GM23338 (cell line): Measurements from ENCODE around the gene C14orf132.

Experiments
- CREB1 ChIP-seq: fragments of 250-450 bp; sonication (Bioruptor Pico); IDR thresholded peaks from 2 replicates; pipeline ENCODE4 v1.5.0; 2020; ENCODE audit warnings: low read depth, mild to moderate bottlenecking, moderate library complexity
- EZH2 ChIP-seq: fragments of 200-600 bp; sonication (generic); IDR thresholded peaks from one replicate; pipeline ENCODE4 v1.8.0; 2017; ENCODE audit warnings: antibody characterized with exemption, mild to moderate bottlenecking, low read depth; ENCODE audit not compliant: unreplicated experiment
- EZH2phosphoT487 ChIP-seq: fragments of 200-600 bp; sonication (generic); IDR thresholded peaks from one replicate; pipeline ENCODE4 v1.8.1; 2018; ENCODE audit warnings: antibody characterized with exemption; ENCODE audit not compliant: unreplicated experiment
- NANOG ChIP-seq: IDR thresholded peaks from 2 replicates; pipeline ENCODE4 v1.6.1; 2016; ENCODE audit warnings: antibody characterized with exemption, borderline replicate concordance
- POLR2AphosphoS5 ChIP-seq: IDR thresholded peaks from 2 replicates; pipeline ENCODE4 v1.6.1; 2016; ENCODE audit warnings: antibody characterized with exemption, low read depth
- ZNF331 ChIP-seq: fragments of 250-450 bp; sonication (Bioruptor Pico); IDR thresholded peaks from 2 replicates; pipeline ENCODE4 v1.5.0; 2020; ENCODE audit warnings: low read depth, mild to moderate bottlenecking, moderate library complexity
- TF ChIP-seq, protein P1 (sequence below), 2 experiments: fragments of 200-600 bp in 1 of 2; sonication (generic) in 1 of 2; conservative IDR thresholded peaks; 2 replicates each; pipeline versions ENCODE4 v1.5.1 to v1.6.1; 2016 to 2017; ENCODE audit warnings: antibody characterized with exemption in 2 of 2, low read depth in 2 of 2, mild to moderate bottlenecking in 2 of 2, moderate library complexity in 1 of 2
- TF ChIP-seq, protein P2 (sequence below): IDR thresholded peaks from one replicate; pipeline ENCODE4 v1.6.1; 2018; ENCODE audit warnings: antibody characterized with exemption; ENCODE audit not compliant: unreplicated experiment
- TF ChIP-seq, protein P3 (sequence below): fragments of 250-450 bp; sonication (Bioruptor Pico); IDR thresholded peaks from 2 replicates; pipeline ENCODE4 v1.5.0; 2020; ENCODE audit warnings: mild to moderate bottlenecking, moderate library complexity

DNA sequence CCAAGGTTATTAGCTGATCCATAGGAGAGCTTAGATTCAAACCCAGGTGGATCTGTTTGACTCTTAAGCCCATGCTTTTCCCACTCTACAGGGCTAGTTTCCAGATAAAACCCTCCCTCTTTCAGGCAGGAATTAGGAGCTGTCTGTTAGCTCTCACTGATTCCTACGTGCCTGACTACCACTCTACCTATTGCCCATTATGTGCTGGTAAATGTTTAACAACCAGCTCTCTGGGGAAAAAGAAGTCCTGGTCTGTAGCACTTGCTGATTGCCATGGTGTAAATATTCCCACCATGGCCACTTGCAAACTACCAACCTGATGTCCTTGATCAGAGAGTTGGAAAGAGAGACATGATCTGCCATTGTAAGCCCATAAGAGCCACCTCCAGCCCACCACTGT lies 100.0 kb downstream of the C14orf132 start:
- TF ChIP-seq EZH2 (no peak), POLR2AphosphoS5 (no peak), EZH2phosphoT487 (no peak), ZNF331 (CRISPR knock-in tag) (no peak), NANOG (no peak), CREB1 (CRISPR knock-in tag) (no peak)
- TF ChIP-seq, protein P1, sequence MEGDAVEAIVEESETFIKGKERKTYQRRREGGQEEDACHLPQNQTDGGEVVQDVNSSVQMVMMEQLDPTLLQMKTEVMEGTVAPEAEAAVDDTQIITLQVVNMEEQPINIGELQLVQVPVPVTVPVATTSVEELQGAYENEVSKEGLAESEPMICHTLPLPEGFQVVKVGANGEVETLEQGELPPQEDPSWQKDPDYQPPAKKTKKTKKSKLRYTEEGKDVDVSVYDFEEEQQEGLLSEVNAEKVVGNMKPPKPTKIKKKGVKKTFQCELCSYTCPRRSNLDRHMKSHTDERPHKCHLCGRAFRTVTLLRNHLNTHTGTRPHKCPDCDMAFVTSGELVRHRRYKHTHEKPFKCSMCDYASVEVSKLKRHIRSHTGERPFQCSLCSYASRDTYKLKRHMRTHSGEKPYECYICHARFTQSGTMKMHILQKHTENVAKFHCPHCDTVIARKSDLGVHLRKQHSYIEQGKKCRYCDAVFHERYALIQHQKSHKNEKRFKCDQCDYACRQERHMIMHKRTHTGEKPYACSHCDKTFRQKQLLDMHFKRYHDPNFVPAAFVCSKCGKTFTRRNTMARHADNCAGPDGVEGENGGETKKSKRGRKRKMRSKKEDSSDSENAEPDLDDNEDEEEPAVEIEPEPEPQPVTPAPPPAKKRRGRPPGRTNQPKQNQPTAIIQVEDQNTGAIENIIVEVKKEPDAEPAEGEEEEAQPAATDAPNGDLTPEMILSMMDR (conservative IDR thresholded peaks at IDR 0.05; ENCODE audit: low read depth in 2 of 2) = no peak
- TF ChIP-seq, protein P2, sequence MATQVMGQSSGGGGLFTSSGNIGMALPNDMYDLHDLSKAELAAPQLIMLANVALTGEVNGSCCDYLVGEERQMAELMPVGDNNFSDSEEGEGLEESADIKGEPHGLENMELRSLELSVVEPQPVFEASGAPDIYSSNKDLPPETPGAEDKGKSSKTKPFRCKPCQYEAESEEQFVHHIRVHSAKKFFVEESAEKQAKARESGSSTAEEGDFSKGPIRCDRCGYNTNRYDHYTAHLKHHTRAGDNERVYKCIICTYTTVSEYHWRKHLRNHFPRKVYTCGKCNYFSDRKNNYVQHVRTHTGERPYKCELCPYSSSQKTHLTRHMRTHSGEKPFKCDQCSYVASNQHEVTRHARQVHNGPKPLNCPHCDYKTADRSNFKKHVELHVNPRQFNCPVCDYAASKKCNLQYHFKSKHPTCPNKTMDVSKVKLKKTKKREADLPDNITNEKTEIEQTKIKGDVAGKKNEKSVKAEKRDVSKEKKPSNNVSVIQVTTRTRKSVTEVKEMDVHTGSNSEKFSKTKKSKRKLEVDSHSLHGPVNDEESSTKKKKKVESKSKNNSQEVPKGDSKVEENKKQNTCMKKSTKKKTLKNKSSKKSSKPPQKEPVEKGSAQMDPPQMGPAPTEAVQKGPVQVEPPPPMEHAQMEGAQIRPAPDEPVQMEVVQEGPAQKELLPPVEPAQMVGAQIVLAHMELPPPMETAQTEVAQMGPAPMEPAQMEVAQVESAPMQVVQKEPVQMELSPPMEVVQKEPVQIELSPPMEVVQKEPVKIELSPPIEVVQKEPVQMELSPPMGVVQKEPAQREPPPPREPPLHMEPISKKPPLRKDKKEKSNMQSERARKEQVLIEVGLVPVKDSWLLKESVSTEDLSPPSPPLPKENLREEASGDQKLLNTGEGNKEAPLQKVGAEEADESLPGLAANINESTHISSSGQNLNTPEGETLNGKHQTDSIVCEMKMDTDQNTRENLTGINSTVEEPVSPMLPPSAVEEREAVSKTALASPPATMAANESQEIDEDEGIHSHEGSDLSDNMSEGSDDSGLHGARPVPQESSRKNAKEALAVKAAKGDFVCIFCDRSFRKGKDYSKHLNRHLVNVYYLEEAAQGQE = no peak
- TF ChIP-seq, protein P3, sequence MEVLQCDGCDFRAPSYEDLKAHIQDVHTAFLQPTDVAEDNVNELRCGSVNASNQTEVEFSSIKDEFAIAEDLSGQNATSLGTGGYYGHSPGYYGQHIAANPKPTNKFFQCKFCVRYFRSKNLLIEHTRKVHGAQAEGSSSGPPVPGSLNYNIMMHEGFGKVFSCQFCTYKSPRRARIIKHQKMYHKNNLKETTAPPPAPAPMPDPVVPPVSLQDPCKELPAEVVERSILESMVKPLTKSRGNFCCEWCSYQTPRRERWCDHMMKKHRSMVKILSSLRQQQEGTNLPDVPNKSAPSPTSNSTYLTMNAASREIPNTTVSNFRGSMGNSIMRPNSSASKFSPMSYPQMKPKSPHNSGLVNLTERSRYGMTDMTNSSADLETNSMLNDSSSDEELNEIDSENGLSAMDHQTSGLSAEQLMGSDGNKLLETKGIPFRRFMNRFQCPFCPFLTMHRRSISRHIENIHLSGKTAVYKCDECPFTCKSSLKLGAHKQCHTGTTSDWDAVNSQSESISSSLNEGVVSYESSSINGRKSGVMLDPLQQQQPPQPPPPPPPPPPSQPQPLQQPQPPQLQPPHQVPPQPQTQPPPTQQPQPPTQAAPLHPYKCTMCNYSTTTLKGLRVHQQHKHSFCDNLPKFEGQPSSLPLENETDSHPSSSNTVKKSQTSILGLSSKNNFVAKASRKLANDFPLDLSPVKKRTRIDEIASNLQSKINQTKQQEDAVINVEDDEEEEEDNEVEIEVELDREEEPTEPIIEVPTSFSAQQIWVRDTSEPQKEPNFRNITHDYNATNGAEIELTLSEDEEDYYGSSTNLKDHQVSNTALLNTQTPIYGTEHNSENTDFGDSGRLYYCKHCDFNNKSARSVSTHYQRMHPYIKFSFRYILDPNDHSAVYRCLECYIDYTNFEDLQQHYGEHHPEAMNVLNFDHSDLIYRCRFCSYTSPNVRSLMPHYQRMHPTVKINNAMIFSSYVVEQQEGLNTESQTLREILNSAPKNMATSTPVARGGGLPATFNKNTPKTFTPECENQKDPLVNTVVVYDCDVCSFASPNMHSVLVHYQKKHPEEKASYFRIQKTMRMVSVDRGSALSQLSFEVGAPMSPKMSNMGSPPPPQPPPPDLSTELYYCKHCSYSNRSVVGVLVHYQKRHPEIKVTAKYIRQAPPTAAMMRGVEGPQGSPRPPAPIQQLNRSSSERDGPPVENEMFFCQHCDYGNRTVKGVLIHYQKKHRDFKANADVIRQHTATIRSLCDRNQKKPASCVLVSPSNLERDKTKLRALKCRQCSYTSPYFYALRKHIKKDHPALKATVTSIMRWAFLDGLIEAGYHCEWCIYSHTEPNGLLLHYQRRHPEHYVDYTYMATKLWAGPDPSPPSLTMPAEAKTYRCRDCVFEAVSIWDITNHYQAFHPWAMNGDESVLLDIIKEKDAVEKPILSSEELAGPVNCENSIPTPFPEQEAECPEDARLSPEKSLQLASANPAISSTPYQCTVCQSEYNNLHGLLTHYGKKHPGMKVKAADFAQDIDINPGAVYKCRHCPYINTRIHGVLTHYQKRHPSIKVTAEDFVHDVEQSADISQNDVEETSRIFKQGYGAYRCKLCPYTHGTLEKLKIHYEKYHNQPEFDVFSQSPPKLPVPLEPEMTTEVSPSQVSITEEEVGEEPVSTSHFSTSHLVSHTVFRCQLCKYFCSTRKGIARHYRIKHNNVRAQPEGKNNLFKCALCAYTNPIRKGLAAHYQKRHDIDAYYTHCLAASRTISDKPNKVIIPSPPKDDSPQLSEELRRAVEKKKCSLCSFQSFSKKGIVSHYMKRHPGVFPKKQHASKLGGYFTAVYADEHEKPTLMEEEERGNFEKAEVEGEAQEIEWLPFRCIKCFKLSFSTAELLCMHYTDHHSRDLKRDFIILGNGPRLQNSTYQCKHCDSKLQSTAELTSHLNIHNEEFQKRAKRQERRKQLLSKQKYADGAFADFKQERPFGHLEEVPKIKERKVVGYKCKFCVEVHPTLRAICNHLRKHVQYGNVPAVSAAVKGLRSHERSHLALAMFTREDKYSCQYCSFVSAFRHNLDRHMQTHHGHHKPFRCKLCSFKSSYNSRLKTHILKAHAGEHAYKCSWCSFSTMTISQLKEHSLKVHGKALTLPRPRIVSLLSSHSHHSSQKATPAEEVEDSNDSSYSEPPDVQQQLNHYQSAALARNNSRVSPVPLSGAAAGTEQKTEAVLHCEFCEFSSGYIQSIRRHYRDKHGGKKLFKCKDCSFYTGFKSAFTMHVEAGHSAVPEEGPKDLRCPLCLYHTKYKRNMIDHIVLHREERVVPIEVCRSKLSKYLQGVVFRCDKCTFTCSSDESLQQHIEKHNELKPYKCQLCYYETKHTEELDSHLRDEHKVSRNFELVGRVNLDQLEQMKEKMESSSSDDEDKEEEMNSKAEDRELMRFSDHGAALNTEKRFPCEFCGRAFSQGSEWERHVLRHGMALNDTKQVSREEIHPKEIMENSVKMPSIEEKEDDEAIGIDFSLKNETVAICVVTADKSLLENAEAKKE (CRISPR knock-in tag) = no peak
